Astrocyte of the cerebellum (primary cell): ENCODE results near the gene KLHDC3.
"Not testable (repeated sequence)": the region's sequence is repeated elsewhere in the genome, so short reads cannot be mapped to it uniquely, and the experiment has no call there.

Source experiments
- DNase-seq: peaks from one replicate; pipeline ENCODE4 v3.0.0-alpha.2; 2011; ENCODE audit warnings: low read depth
- H3K4me3 ChIP-seq: 2 replicates; pipeline ENCODE4 v1.5.1; 2011; ENCODE audit warnings: mild to moderate bottlenecking, low read depth, low read length, moderate library complexity
- in situ Hi-C: cut with HindIII; loops from 2 replicates; pipeline ENCODE4 v1.10.0; 2017; ENCODE audit warnings: low sequenced_read_pairs
- TF ChIP-seq, protein P1 (sequence below): IDR thresholded peaks from 2 replicates; pipeline ENCODE4 v1.5.1; 2012; ENCODE audit warnings: low read length, low read depth, moderate library complexity, mild to moderate bottlenecking; ENCODE audit errors: missing control alignments

The KLHDC3 gene

DNA sequence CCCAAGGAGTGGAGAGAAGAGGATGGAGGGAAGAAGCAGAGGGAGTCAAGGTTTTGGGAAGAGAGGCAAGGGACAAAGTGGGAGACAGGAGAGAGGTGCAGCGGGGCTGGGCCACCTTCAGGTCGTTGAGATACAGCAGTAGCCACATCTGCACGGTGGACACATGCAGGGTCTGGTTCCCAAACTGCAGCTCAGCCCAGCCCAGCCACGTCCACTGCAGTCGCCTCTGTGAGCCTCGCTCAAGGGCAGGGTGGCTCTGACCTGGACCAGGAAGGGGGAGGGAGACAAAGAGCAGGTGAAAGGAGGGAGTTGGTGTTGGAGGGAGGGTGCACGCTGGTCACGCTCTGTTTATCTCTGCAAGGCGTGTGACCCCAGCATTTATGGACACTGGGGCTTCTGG is 24.7 kb downstream of the KLHDC3 start:
- TF ChIP-seq, protein P1, sequence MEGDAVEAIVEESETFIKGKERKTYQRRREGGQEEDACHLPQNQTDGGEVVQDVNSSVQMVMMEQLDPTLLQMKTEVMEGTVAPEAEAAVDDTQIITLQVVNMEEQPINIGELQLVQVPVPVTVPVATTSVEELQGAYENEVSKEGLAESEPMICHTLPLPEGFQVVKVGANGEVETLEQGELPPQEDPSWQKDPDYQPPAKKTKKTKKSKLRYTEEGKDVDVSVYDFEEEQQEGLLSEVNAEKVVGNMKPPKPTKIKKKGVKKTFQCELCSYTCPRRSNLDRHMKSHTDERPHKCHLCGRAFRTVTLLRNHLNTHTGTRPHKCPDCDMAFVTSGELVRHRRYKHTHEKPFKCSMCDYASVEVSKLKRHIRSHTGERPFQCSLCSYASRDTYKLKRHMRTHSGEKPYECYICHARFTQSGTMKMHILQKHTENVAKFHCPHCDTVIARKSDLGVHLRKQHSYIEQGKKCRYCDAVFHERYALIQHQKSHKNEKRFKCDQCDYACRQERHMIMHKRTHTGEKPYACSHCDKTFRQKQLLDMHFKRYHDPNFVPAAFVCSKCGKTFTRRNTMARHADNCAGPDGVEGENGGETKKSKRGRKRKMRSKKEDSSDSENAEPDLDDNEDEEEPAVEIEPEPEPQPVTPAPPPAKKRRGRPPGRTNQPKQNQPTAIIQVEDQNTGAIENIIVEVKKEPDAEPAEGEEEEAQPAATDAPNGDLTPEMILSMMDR: no peak
- no peak for DNase-seq
- no peak overlapping the region for H3K4me3 ChIP-seq
- in situ Hi-C loops: no loop called here

DNA sequence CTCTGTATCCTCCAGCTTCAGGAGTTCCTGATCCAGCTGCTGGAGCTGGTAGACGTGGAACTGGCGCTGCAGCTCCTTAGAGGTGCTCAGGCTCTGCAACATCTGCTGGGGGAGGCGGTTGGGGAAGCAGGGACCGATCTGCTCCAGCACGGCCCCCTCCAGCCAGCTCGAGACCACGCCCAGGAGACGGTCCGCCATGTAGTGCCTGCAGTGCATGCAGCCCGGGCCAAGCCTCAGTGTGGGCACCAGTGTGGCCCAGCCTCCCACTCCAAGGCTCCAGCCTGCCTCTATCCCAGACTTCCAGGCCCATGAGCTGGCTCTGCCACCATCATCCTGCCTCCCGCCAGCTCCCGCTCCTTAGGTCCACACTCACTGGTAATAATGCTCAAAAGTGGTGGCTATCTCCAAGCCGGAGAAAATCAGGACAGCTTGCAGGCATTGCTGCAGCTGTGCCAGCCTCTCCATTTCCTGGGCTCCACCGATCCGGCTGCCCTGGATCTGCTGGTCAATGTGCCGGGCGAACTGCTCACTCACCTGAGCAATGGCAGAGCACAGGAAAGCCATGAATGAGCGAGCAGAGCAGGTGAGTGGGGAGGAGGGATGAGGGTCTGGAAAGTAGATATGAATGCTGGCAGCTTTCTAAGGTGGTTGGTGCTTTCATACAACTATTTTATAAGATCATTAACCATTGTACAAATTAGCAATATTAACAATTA is 26.7 kb downstream of the KLHDC3 start:
- in situ Hi-C loops: no loop called here
- TF ChIP-seq, protein P1: no peak
- H3K4me3 ChIP-seq: no peak overlapping the region
- DNase-seq: no peak

DNA sequence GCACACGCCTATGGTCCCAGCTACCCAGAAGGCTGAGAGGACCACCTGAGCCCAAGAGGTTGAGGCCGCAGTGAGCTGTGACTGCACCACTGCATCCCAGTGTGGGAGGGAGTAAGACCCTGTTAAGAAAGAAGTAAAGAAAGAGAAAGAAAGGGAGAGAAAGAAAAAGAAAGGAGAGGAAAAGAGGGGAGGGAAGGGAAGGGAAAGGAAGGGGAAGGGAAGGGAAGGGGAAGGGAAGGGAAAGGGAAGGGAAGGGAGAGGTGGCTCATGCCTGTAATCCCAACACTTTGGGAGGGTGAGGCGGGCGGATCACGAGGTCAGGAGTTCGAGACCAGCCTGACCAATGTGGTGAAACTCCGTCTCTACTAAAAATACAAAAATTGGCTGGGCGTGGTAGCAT is 27.4 kb downstream of the KLHDC3 start:
- H3K4me3 ChIP-seq, DNase-seq, in situ Hi-C loops: not testable (repeated sequence)

DNA sequence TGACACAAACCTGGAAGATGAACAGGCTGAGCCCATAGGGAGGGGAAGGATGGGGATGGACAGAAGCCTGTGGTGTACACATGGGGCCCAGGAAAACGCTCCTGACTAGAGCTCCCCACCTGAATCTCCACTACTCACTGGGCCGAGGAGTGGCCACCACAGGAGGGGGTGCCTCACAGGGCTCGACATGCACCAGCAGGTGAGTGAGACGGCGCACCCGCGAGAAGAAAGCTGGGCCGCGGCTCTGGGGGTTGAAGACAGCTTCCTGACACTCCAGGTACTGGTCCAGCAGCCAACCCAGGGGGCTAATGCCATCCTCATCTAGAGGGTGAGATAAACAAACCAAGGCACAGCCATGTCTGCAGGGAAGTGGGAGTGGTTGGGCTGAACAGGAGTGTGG is 29.3 kb downstream of the KLHDC3 start:
- H3K4me3 ChIP-seq: no peak overlapping the region
- TF ChIP-seq, protein P1: no peak
- DNase-seq: no peak
- in situ Hi-C loops: no loop called here

DNA sequence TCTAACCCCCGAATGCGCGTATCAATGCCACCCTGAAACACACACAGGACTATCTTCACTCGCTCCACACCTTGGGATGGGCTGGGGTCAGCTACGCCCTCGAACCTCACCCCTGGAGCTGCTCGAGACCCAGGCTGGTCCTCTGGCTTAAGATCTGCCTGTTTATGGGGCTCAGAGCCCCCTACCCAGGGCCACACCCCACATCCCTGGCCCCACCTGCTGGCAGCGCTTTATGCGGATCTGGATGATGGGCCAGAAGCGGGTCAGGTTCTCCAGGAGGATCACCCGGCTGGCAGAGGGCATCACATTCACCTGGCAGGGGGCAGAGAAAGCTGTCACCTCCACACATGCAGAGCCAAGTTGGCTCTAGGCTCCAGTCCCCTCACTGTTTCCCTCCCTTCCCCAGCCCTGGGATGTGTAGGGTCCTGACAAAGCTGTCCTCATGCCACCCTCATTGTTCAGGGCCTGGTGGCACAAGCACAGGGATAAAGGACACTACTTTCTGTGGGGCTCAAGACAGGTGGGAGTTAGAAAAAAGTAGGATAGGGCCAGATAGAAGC is 31.4 kb downstream of the KLHDC3 start:
- TF ChIP-seq, protein P1: no peak
- DNase-seq: no peak
- in situ Hi-C loops: no loop called here
- no peak overlapping the region for H3K4me3 ChIP-seq

DNA sequence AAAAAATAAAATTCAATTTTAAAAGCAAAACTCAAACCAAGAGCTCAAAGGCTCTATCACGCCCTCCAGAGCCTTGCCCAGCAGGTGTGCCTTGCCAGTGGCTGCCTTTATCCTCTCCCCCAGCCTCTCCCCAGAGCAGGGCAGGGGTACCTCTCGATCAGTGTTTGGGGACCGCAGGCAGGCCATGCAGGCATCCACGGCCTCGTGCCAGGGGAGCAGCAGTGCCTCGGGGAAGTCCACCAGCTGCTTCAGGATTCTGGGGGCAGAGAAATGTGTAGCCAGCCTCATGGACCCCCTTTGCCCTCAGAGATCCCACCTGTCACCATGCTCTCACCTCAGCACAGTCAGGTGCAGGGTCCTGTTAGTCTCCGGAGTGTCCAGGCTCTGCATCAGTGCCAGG is 33.9 kb downstream of the KLHDC3 start:
- TF ChIP-seq, protein P1: no peak
- no peak for DNase-seq
- in situ Hi-C loops: no loop called here
- no peak overlapping the region for H3K4me3 ChIP-seq

DNA sequence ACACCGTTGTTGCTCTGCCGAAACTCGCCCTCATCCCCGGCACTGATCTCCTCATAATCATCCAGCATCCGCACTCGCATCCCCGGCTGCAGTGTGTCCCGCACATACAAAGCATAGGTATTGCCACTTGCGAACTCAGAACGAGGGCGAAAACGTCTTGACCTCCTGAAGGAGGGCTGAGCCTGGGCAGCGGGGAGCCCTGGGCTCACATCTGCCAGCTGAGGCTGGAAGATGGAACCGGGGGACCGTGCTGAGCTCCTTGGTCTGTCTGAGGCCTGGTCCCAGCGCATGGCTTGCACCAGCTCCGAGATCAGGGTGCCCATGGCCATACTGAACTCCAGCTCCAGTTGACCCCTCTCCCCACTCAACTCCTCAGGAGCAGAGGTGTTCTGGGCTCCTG is 36.9 kb downstream of the KLHDC3 start:
- no peak overlapping the region for H3K4me3 ChIP-seq
- TF ChIP-seq, protein P1: no peak
- in situ Hi-C loops: no loop called here
- no peak for DNase-seq
